Activated naive CD8-positive, alpha-beta T cell treated with anti-CD3 and anti-CD28 coated beads, Interleukin-2, amount 50 U/mL, for 24 hours (primary cell): ENCODE data around the gene MXI1.
A peak's percentile ranks its signal among the peaks of the same experiment; 100 is the strongest.
"Not testable (repeated sequence)": the region's sequence is repeated elsewhere in the genome, so short reads cannot be mapped to it uniquely, and the experiment has no call there.

Source experiments
- ATAC-seq: fragments of 150-1000 bp; cut with Tn5 transposase; one replicate; pipeline ENCODE4 v1.10.0; 2021
- DNase-seq: peaks from one replicate; pipeline ENCODE4 v3.0.0; 2021
- H3K27ac Mint-ChIP-seq: one replicate; pipeline ENCODE4 v1.8.0; 2021; ENCODE audit warnings: mild to moderate bottlenecking, mixed read lengths
- H3K27me3 Mint-ChIP-seq: one replicate; pipeline ENCODE4 v1.8.0; 2021; ENCODE audit warnings: mixed read lengths
- H3K36me3 Mint-ChIP-seq: one replicate; pipeline ENCODE4 v1.8.0; 2021; ENCODE audit warnings: low read depth, mixed read lengths
- H3K4me1 Mint-ChIP-seq: one replicate; pipeline ENCODE4 v1.8.0; 2021; ENCODE audit warnings: mixed read lengths
- H3K4me3 Mint-ChIP-seq: one replicate; pipeline ENCODE4 v1.8.0; 2021; ENCODE audit warnings: mild to moderate bottlenecking, moderate library complexity, mixed read lengths
- H3K9me3 Mint-ChIP-seq: one replicate; pipeline ENCODE4 v1.8.0; 2021; ENCODE audit warnings: mixed read lengths

The MXI1 gene

DNA sequence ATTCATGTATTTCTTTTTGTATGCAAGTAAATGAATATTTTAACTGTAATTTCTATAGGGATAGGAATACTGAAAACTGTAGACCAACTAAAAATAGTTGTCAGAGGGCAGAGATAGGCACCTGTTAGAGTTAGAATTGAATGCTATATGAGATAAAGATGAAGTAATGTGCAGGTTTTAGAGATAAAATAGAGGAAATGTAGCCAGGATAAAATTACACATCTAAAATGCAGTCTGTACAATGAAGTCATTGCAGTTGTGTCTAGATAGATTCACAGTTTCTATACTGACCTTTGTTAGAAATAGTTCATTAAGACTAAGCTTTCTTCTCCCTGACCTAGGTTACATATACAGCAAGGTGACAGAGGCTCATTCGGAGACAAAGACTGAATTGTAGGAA is 51.1 kb downstream of the MXI1 start:
- Mint-ChIP-seq H3K27ac (no peak overlapping the region), H3K36me3 (peaks cover 18% of the 10 kb centered on the region), H3K4me1 (peaks cover 13% of the 10 kb centered on the region), H3K9me3 (peaks cover 8% of the 10 kb centered on the region), H3K4me3 (no peak overlapping the region), H3K27me3 (peaks cover 7% of the 10 kb centered on the region)
- DNase-seq, result no peak
- no peak for ATAC-seq

DNA sequence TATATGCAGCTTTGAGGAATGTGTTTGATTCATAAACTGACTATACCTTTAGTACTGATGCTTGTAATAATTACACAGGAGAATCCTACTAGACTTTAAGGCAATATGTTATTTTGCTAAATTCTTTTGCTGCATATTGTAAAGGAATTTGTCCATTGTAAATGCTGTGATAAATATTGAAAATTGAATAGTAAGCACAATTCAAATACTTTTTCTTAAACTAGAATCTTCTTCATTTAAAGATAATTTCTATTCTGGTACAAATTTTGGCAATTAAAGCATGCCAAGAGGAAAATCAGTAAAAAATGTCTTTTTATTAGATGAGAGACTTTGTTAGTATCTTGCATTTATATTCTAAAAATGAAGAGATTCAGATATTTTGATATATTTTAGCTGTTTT is 51.9 kb downstream of the MXI1 start:
- Mint-ChIP-seq H3K9me3 (peaks cover 8% of the 10 kb centered on the region), H3K4me3 (no peak overlapping the region), H3K27ac (no peak overlapping the region), H3K4me1 (peaks cover 5% of the 10 kb centered on the region), H3K36me3 (peaks cover 17% of the 10 kb centered on the region), H3K27me3 (peaks cover 5% of the 10 kb centered on the region)
- DNase-seq (no peak), ATAC-seq (no peak)

DNA sequence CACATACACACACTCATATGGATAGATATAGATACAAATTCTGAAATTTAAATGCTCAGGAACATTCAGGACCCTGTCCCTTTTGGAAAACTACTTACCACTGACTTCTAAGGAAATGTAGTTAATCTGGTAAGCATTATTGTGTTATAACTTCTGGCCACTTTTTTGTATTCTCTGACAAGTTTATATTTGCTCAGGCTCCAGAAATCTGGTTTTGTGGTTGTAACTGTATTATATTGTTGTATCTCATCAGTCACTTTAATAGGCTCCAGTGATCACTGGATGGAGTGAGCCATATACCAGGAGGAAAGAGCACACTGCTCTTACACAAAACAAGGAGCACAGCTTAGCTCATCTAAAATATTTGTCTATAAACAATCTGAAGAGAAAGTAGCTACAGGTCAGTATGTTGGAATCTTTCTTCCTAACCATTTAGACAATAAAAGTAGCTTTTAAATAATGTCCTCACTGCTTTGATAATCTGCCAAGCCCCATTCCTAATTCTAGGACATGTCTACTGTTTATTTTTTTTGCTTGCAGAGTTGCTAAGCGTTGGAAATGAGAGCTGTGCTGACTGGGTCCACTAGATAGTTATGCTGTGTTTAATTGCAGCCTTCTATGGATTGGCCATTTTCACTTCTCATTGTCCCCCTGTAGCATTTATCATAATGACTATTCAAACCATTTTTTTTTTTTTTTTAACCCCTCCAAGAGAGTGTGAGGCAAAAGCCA is 53.5 kb downstream of the MXI1 start:
- Mint-ChIP-seq H3K27me3 (peaks cover 3% of the 10 kb centered on the region), H3K36me3 (peaks cover 2% of the 10 kb centered on the region), H3K27ac (no peak overlapping the region), H3K4me1 (no peaks in the 10 kb centered on the region), H3K9me3 (peaks cover 1% of the 10 kb centered on the region), H3K4me3 (no peak overlapping the region)
- DNase-seq, result no peak
- no peak for ATAC-seq

DNA sequence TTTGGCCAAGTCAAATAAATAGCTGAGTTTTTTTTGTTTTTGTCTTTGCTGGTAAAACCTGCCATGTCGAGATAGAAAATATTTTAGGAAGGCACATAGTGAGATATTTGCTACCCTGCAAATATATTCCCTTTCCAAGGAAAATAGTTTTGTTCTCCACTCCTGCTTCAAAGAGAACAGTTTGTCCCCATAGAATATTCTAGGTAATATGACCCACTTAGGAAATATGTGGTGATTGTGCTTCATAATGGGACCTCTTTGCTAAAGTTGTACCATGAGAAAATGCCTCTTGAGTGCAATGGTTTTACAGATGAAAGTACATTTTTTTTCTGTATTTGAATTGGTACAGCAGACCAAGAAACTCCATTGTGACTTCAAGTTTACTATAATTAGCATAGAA is 55.8 kb downstream of the MXI1 start:
- Mint-ChIP-seq H3K27me3 (peaks cover 3% of the 10 kb centered on the region), H3K27ac (no peak overlapping the region), H3K36me3 (no peaks in the 10 kb centered on the region), H3K4me1 (peaks cover 2% of the 10 kb centered on the region), H3K9me3 (no peaks in the 10 kb centered on the region), H3K4me3 (no peak overlapping the region)
- DNase-seq (no peak), ATAC-seq (no peak)

DNA sequence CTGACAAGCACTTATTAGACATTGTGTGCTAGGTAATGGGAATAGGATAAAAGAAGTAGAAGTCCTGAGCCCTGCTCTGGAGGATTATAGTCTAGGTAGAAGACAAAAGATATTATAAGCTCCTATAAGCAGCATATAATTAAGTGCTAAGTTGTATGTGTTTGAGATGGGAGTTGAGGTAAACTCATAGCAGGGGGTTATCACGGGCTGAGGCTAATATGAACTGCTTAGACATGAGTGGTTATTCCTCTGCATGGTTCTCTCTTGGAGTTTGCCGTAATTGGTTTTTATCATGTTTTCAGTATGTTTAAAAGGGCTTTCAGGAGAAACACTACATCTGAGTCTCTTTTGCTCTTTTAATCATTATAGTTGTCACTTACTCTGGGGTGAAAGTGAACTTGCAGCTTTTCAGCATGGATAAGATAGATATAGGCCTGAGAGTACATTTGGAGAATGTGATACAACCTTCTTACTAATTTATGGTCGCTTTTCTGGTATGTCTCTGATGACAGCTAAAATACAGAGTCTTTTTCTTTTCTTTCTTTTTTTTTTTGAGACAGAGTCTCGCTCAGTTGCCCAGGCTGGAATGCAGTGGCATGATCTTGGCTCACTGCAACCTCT is 58.3 kb downstream of the MXI1 start:
- no peak for ATAC-seq
- DNase-seq, result no peak
- H3K9me3 Mint-ChIP-seq, result no peaks in the 10 kb centered on the region
- H3K27me3 Mint-ChIP-seq, result no peaks in the 10 kb centered on the region
- H3K27ac Mint-ChIP-seq, result no peak overlapping the region
- no peak overlapping the region for H3K4me3 Mint-ChIP-seq
- no peaks in the 10 kb centered on the region for H3K36me3 Mint-ChIP-seq
- peaks cover 21% of the 10 kb centered on the region for H3K4me1 Mint-ChIP-seq

DNA sequence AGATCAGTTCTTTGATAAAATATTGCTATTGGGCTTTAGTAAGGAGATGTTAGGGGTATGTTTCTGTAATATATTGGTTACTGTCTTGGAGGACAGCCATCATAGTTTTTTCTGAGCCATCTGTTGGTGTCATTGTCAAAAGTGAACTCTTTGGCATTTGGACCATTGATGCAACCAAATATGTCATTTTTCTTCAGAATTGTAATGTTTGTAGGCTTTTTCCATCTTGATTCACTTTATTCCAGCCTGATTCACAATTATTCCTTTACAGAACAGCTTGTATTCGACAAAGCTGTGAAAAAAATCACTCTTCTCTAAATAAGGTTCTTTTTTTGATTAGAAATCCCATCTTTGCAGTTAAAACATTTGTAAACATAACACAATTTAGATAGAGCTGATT is 59.9 kb downstream of the MXI1 start:
- Mint-ChIP-seq H3K36me3 (no peaks in the 10 kb centered on the region), H3K9me3 (no peaks in the 10 kb centered on the region), H3K27me3 (no peaks in the 10 kb centered on the region), H3K4me3 (no peak overlapping the region), H3K27ac (no peak overlapping the region), H3K4me1 (peaks cover 21% of the 10 kb centered on the region)
- no peak for DNase-seq
- no peak for ATAC-seq

DNA sequence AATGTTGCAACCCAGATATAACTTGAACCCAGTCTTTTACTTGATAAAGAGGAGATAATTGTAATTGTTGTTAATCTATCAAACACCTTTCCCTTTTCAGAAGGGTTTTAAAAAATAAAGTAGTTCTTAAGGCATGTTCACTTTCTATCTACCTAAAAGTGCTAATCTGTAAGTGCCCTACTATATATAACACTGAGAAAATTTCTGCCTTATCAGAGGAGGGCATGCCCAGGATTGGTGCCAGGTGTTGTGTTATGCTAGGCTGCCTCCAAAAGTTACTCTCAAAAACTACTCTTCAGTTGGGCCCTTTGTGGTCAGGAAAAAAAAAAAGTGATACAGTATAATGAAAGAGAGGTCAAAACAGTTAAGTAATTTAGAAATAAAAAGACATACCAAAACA is 61.0 kb downstream of the MXI1 start:
- no peak overlapping the region for H3K4me3 Mint-ChIP-seq
- peaks cover 28% of the 10 kb centered on the region for H3K4me1 Mint-ChIP-seq
- ATAC-seq, result no peak
- H3K27ac Mint-ChIP-seq, result no peak overlapping the region
- DNase-seq, result no peak
- no peaks in the 10 kb centered on the region for H3K36me3 Mint-ChIP-seq
- no peaks in the 10 kb centered on the region for H3K27me3 Mint-ChIP-seq
- H3K9me3 Mint-ChIP-seq, result no peaks in the 10 kb centered on the region

DNA sequence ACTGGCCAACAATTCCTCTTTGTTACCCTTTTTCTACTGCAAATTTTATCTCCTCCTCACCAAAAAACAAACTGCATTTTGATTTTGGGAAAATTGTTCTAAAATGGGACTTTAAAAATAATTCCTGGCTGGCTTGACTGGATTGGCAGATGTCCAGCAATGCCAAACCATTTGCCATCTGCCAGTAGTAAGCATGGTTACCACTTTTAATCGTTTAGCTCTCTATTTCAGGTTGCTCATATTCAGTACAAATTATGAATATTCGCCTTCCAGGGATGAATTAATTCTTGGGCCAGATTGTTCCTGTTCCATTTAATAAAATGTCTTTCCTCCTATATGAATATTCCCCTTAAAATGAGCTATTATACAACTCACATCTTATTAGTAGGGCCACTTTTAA is 61.6 kb downstream of the MXI1 start:
- Mint-ChIP-seq H3K4me3 (peak overlapping the region; percentile 52), H3K27ac (no peak overlapping the region), H3K9me3 (no peaks in the 10 kb centered on the region), H3K36me3 (no peaks in the 10 kb centered on the region), H3K4me1 (peaks cover 33% of the 10 kb centered on the region), H3K27me3 (no peaks in the 10 kb centered on the region)
- DNase-seq, result no peak
- ATAC-seq, result no peak

DNA sequence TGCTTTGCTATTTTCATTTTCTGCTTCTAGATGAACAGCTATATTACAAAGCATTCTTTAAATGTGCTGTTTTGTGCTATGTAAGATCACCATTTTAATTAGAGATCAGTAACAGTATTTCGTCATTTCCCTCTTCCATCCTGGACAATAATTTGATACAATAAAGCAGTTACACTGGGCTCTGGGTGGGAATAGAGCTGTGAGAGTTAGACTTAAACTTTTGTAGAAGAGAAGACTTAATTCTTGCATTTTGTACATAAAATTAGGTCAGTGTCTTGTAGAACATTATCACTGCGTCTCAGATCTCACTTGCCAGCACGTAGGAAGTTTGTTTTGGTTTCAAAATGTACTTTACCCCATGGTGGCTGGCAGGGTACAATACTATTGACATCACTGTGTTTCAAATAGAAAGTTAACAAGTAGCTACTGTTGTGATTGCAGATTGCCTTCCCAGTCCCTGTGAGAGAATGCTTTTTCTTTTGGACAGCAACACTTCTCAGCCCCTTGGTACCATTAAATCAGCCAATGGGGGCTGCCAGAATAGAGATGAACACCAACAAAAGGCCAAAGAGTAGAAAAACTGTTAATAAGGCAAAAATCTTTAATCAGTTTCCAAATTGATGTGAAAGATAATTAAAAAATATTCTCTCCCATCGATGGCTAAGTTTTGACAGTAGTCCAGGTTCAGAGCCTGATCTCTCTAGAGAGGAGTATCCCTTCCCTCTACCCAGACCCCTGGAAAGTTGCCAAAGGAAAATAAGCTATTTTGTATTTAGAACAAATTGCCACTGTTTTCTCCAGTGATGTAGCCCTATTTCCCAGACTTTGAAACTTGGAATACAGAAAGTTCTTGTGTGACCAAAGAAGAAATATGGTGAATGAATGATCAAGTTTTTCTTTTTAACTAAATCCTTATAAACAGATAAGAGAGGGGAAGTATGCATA is 62.2 kb downstream of the MXI1 start:
- Mint-ChIP-seq H3K9me3 (no peaks in the 10 kb centered on the region), H3K4me3 (peak overlapping the region; percentile 52), H3K27ac (no peak overlapping the region)

DNA sequence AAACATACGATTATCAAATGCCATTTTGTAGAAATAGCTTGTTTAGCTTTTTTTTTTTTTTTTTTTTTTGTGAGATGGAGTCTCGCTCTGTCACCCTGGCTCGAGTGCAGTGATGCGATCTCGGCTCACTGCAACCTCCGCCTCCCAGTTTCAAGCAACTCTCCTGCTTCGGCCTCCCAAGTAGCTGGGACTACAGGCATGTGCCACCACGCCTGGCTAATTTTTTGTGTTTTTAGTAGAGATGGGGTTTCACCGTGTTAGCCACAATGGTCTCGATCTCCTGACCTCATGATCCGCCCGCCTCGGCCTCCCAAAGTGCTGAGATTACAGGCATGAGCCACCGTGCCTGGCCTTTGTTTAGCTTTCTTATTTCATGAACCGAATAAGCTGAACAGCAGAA is 65.6 kb downstream of the MXI1 start:
- H3K27me3 Mint-ChIP-seq, H3K27ac Mint-ChIP-seq, H3K36me3 Mint-ChIP-seq, H3K4me3 Mint-ChIP-seq, H3K9me3 Mint-ChIP-seq, ATAC-seq, DNase-seq: not testable (repeated sequence)
- peaks cover 47% of the 10 kb centered on the region for H3K4me1 Mint-ChIP-seq

More for the DNA sequence above, 62.2 kb downstream of the MXI1 start:
- ATAC-seq (peak; percentile 64), DNase-seq (no peak)
- H3K36me3 Mint-ChIP-seq, result no peaks in the 10 kb centered on the region
- H3K27me3 Mint-ChIP-seq, result no peaks in the 10 kb centered on the region
- H3K4me1 Mint-ChIP-seq, result peaks cover 40% of the 10 kb centered on the region

DNA sequence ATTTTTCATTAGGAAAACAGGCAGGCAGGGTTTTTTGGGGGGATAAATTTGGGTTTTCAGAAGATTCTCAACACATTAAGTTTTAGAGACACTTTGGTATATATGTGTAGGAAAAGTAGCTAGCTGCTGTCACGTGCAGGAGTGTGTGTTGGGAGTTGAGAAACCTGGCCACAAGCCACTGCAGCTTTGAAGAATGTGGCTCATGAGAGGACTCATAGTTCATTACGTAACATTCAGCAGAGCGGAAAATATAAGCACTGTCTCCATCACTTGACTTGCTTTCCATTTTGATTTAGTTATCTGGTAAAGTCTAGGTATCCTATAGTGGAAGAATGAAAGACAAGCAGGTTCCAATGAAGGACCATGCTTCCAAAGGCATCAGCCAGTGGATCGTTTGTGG is 66.1 kb downstream of the MXI1 start:
- DNase-seq, result peak; percentile 46
- peaks cover 3% of the 10 kb centered on the region for H3K27me3 Mint-ChIP-seq
- no peaks in the 10 kb centered on the region for H3K9me3 Mint-ChIP-seq
- H3K27ac Mint-ChIP-seq, result peak overlapping the region; percentile 15
- H3K4me1 Mint-ChIP-seq, result peaks cover 44% of the 10 kb centered on the region
- ATAC-seq, result peak; percentile 92
- H3K4me3 Mint-ChIP-seq, result no peak overlapping the region
- no peaks in the 10 kb centered on the region for H3K36me3 Mint-ChIP-seq

DNA sequence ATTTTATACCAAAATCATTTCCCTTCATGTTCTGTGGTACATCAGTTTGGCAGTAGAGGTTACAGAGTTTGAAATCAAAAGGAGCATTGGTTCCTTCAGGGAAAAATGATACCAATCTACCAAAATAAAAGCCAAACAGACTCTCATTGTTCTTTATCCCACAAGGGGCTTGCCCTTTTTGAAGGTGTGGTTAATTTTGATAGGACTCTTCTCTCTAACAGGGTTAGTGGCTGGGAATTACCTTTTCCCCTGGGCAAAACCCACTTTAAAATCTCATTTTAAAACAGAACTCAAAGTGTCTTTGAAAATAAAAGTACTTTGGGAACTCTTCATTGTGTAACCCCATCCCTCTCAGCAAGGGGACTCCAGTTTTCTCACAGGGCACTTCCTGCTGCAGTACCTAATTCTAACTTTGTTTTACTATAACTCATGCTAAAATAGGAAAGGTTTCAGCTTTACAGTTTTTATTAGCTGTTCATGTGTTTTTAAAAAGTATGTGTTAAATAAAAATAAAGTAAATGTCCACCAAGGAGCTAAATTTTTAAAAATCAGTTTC is 66.7 kb downstream of the MXI1 start:
- Mint-ChIP-seq H3K36me3 (no peaks in the 10 kb centered on the region), H3K27ac (peak overlapping the region; percentile 15), H3K27me3 (peaks cover 3% of the 10 kb centered on the region), H3K4me3 (no peak overlapping the region), H3K4me1 (peaks cover 41% of the 10 kb centered on the region), H3K9me3 (no peaks in the 10 kb centered on the region)
- no peak for DNase-seq
- no peak for ATAC-seq

DNA sequence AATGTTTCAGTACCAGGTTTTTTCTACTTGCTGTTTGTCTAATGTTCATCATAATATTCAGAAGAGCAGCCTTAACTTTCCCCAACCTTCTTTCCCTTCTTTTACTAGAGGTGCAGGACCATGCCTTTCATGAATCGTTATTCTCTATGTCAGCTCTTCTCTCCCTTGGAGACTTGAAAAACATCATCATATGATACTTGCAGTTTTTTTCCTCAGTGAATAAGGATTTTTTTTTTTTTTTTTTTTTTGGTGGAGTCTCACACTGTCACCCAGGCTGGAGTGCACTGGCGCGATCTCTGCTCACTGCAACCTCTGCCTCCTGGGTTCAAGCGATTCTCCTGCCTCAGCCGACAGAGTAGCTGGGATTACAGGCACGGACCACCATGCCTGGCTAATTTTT is 67.2 kb downstream of the MXI1 start:
- Mint-ChIP-seq H3K9me3 (no peaks in the 10 kb centered on the region), H3K4me3 (no peak overlapping the region), H3K27ac (no peak overlapping the region), H3K4me1 (peaks cover 39% of the 10 kb centered on the region), H3K36me3 (peaks cover under 1% of the 10 kb centered on the region), H3K27me3 (peaks cover 3% of the 10 kb centered on the region)
- no peak for ATAC-seq
- no peak for DNase-seq

DNA sequence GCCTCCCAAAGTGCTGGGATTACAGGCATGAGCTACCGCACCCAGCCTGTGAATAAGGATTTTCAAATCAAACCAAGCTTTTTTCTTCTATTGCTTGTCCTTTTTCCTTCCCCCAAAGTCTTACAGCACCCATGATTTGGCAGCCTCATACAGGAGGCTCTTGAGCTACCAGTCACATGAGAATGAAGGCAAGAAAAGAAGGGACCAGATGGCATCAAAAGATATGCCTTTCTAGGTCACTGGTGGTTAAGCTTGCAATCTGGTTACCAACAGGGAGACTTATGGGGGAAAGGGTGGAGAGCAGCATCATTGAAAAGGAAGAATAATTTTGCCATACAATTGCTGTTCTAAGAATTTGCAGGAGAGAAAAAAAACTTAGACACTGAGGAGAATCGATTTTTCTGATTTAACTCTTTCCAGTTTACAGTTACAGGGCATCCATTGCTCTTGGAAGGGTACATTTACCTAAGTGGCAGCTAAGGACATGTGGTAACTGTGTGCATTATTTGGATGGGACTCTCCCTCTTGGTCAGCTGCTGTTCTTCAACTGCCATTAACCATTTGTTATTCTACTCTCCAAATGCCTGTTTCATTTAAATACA is 67.8 kb downstream of the MXI1 start:
- no peak for ATAC-seq
- peaks cover 3% of the 10 kb centered on the region for H3K27me3 Mint-ChIP-seq
- no peak overlapping the region for H3K4me3 Mint-ChIP-seq
- peak overlapping the region; percentile 7 for H3K27ac Mint-ChIP-seq
- H3K4me1 Mint-ChIP-seq, result peaks cover 35% of the 10 kb centered on the region
- peaks cover 3% of the 10 kb centered on the region for H3K36me3 Mint-ChIP-seq
- H3K9me3 Mint-ChIP-seq, result no peaks in the 10 kb centered on the region
- no peak for DNase-seq
